AG04449 (cell line): ENCODE data around the gene WDR46.

Experiments
- CTCF ChIA-PET: fragments of 350-600 bp; formaldehyde crosslinking; extraction: SDS; loops from one replicate; lab custom pipeline; 2021; ENCODE audit warnings: antibody characterized with exemption; lab: Yijun Ruan, JAX
- POLR2A ChIA-PET: fragments of 400-600, 350-600 bp; formaldehyde crosslinking; extraction: SDS; loops from one replicate; lab custom pipeline; 2020; ENCODE audit warnings: antibody characterized with exemption, inconsistent platforms; lab: Yijun Ruan, JAX
- DNase-seq: peaks from one replicate; pipeline ENCODE4 v3.0.0-alpha.2; 2010; ENCODE audit warnings: low read depth, low spot score
- H3K4me3 ChIP-seq: 2 replicates; pipeline ENCODE4 v1.5.1; 2011; ENCODE audit warnings: low read depth, mild to moderate bottlenecking, control low read depth, low read length
- TF ChIP-seq, protein P1 (sequence below): IDR thresholded peaks from one replicate; pipeline ENCODE4 v1.5.1; 2011; ENCODE audit warnings: mild to moderate bottlenecking, moderate library complexity, low read length, control low read depth, inconsistent platforms; ENCODE audit not compliant: insufficient read depth; ENCODE audit errors: missing control alignments

Gene WDR46

GRCh38 chr6:33249732-33250630 is 39.1 kb downstream of the WDR46 start:
- CTCF ChIA-PET = interaction anchor here (0.6 to 5.9 kb wide), 16 partner anchors 9 to 365 kb away, joined by 3 to 91 read pairs (median 6); partner anchors contain the start of genes RING1, RPS18 and VPS52
- POLR2A ChIA-PET = interaction anchor here (1.0 to 6.2 kb wide), 9 partner anchors 10 to 278 kb away, joined by 4 to 70 read pairs (median 11); partner anchors contain the start of genes B3GALT4, HSD17B8, RING1 and RPS18
- TF ChIP-seq, protein P1, sequence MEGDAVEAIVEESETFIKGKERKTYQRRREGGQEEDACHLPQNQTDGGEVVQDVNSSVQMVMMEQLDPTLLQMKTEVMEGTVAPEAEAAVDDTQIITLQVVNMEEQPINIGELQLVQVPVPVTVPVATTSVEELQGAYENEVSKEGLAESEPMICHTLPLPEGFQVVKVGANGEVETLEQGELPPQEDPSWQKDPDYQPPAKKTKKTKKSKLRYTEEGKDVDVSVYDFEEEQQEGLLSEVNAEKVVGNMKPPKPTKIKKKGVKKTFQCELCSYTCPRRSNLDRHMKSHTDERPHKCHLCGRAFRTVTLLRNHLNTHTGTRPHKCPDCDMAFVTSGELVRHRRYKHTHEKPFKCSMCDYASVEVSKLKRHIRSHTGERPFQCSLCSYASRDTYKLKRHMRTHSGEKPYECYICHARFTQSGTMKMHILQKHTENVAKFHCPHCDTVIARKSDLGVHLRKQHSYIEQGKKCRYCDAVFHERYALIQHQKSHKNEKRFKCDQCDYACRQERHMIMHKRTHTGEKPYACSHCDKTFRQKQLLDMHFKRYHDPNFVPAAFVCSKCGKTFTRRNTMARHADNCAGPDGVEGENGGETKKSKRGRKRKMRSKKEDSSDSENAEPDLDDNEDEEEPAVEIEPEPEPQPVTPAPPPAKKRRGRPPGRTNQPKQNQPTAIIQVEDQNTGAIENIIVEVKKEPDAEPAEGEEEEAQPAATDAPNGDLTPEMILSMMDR = no peak
- DNase-seq = peak; percentile 58
- H3K4me3 ChIP-seq = peak overlapping the region; percentile 81

DNA sequence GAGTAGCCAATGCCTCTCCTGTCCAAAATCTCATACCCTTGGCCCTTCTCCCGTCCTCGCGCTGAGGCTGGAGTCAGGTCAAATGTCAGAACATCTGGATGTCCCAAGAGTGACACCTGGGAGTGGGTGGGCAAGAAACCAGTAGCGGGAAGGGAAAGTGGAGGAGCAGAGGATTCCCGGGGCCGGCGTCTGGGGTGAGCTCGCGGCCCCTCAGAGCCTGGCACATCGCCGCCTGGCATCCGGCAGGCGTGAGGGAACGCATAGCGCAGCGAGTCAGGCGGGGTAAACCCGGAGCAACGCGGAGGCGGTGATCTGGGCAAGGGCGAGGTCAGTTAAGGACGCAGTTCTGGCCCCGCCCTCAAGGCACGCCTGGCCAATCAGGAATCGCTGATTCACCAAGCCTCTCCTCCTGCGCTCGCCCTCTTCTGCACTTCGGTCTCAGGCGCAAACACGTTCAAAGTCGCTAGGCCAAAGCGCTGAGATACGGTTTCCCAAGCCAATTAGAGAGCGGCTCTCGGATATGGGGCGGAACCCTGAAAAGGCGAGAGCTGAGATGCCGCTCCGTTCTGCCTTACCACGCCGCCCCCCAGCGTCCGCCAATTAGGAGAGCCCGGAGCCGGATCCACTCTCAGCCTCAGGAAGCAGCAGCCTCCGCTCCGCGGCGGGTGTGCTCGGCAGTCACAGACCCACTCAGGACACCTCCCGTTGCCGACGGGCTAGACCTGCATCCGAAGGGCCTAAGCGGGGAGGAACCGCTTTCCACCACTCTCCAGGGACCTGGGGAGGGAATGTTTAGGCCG is 39.9 kb downstream of the WDR46 start:
- DNase-seq = peak; percentile 95
- ChIA-PET CTCF (interaction anchor here (0.7 to 5.9 kb wide), 59 partner anchors 10 to 388 kb away, joined by 3 to 96 read pairs (median 5); partner anchors contain the start of genes B3GALT4, HSD17B8, ITPR3 and RING1), POLR2A (interaction anchor here (1.0 to 6.2 kb wide), 10 partner anchors 11 to 278 kb away, joined by 4 to 70 read pairs (median 11); partner anchors contain the start of genes B3GALT4, HSD17B8, RING1 and RPS18)
- peak overlapping the region; percentile 81 for H3K4me3 ChIP-seq
- TF ChIP-seq, protein P1 = peak; percentile 29

DNA sequence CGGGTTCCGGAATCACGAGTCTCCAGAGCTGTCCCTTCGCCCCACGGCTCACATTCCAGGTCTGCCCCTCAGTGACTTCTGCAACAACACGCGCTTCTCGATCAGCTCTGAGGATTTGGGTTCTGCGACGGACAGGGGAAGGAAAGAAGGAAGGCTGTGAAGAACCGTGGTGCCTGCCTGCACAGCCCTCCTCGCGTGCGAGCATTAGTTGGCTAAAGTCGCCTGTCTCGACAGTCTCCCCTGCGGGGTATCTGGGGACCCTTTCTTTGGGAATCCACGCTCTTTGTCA is 40.5 kb downstream of the WDR46 start:
- TF ChIP-seq, protein P1 = no peak
- ChIA-PET POLR2A (interaction anchor here (0.7 to 6.2 kb wide), 7 partner anchors 23 to 277 kb away, joined by 3 to 70 read pairs (median 7); partner anchors contain the start of genes B3GALT4, RING1, RPS18 and VPS52), CTCF (interaction anchor here (0.7 to 5.9 kb wide), 61 partner anchors 9 to 393 kb away, joined by 3 to 96 read pairs (median 5); partner anchors contain the start of genes B3GALT4, HSD17B8, ITPR3 and PFDN6)
- DNase-seq = no peak
- H3K4me3 ChIP-seq = peak overlapping the region; percentile 54

- no peak for DNase-seq
- ChIA-PET CTCF (interaction anchor here (0.6 to 5.9 kb wide), 69 partner anchors 9 to 410 kb away, joined by 3 to 96 read pairs (median 5); partner anchors contain the start of genes B3GALT4, COL11A2, HSD17B8 and ITPR3), POLR2A (interaction anchor here (0.5 to 6.2 kb wide), 9 partner anchors 12 to 277 kb away, joined by 3 to 70 read pairs (median 6); partner anchors contain the start of genes B3GALT4, RING1, RPS18 and VPS52)
- H3K4me3 ChIP-seq = peak overlapping the region; percentile 54
- TF ChIP-seq, protein P1 = peak; percentile 90
These were observed 40.9 kb downstream of the WDR46 start for GRCh38 chr6:33247977-33248642.

- DNase-seq = no peak
- TF ChIP-seq, protein P1 = no peak
- no peak overlapping the region for H3K4me3 ChIP-seq
- POLR2A ChIA-PET = no interaction called here
- CTCF ChIA-PET = interaction anchor here (1.1 to 3.4 kb wide), 2 partner anchors 8 to 229 kb away, joined by 4 to 9 read pairs; no protein-coding TSS in a partner anchor
These were observed 45.6 kb downstream of the WDR46 start for GRCh38 chr6:33243476-33243875.
